Gastrocnemius medialis (tissue), 4 donors: ENCODE measurements around the gene TMPRSS12.

ENCODE experiments used
- CTCF ChIP-seq, 5 experiments: fragments of 450-650 bp in 3 of 5; fragments of 200-600 bp in 2 of 5; sonication (generic) in 2 of 5; IDR thresholded peaks in 4 of 5; conservative IDR thresholded peaks in 1 of 5; 1 replicate in 4 of 5; 2 replicates in 1 of 5; pipeline ENCODE4 v1.5.1; 2016 to 2019; ENCODE audit warnings: antibody characterized with exemption in 5 of 5, mild to moderate bottlenecking in 3 of 5, moderate library complexity in 3 of 5
- POLR2A ChIP-seq, 2 donors: fragments of 450-650 bp; IDR thresholded peaks; one replicate each; pipeline ENCODE4 v1.6.1; 2017; ENCODE audit warnings: antibody characterized with exemption in 2 of 2, mild to moderate bottlenecking in 2 of 2, moderate library complexity in 2 of 2

- TF ChIP-seq POLR2A (IDR thresholded peaks at IDR 0.05) (no peak), CTCF (IDR thresholded peaks at IDR 0.05 in 4 of 5, conservative IDR thresholded peaks at IDR 0.05 in 1 of 5) (no peak)
Observed at GRCh38 chr12:50924131-50924438, 81.4 kb downstream of the TMPRSS12 start.
